ENCODE data around the gene FOXO3.

Gene FOXO3

GRCh38 chr6:108560463-108561308 is at the start of gene FOXO3:
FOXO3 (plus strand) TSS chr6:108560917; CDS start chr6:108561209, 292 bp downstream.
- no peak for DNase-seq (ENCODE audit: low read depth)
- TF ChIP-seq, protein P1, sequence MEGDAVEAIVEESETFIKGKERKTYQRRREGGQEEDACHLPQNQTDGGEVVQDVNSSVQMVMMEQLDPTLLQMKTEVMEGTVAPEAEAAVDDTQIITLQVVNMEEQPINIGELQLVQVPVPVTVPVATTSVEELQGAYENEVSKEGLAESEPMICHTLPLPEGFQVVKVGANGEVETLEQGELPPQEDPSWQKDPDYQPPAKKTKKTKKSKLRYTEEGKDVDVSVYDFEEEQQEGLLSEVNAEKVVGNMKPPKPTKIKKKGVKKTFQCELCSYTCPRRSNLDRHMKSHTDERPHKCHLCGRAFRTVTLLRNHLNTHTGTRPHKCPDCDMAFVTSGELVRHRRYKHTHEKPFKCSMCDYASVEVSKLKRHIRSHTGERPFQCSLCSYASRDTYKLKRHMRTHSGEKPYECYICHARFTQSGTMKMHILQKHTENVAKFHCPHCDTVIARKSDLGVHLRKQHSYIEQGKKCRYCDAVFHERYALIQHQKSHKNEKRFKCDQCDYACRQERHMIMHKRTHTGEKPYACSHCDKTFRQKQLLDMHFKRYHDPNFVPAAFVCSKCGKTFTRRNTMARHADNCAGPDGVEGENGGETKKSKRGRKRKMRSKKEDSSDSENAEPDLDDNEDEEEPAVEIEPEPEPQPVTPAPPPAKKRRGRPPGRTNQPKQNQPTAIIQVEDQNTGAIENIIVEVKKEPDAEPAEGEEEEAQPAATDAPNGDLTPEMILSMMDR (IDR thresholded peaks at IDR 0.05; ENCODE audit: control insufficient read depth, insufficient read depth, low read depth, low read length, missing control alignments), result no peak
- H3K4me3 ChIP-seq (ENCODE audit: control insufficient read depth, low read depth, low read length), result peak within 1 kb of the TSS; percentile 97

- DNase-seq (ENCODE audit: low read depth), result no peak
- H3K4me3 ChIP-seq (ENCODE audit: control insufficient read depth, low read depth, low read length), result no peak overlapping the region
- TF ChIP-seq, protein P1 (IDR thresholded peaks at IDR 0.05; ENCODE audit: control insufficient read depth, insufficient read depth, low read depth, low read length, missing control alignments), result peak; percentile 56
Measured at GRCh38 chr6:108518714-108519576, 41.8 kb upstream of the FOXO3 start.

DNA sequence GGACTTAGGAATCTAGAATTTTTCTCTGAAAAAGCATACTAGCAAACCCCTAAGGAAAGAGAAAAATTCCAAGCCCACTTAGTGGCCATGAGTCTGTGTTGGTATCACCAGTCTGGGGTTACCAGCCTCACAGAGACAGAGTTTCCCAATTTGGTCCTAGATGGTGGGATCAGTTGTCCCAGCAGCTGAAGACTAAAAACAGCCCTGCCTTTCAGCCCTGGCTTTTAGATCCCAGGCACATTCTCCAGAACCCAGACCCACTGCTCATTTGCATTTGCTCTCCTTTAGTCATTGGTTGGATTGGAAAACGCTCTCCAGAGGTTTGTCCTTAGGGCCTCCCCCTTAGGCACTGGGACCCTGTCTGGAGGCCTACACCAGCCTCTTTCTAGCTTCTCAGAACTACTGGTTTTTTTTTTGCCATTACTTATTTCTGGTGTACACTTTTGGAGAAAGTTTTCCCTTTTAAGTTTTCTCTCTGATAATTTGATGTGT is 39.1 kb upstream of the FOXO3 start:
- H3K4me3 ChIP-seq (ENCODE audit: control insufficient read depth, low read depth, low read length), result no peak overlapping the region
- TF ChIP-seq, protein P1 (IDR thresholded peaks at IDR 0.05; ENCODE audit: control insufficient read depth, insufficient read depth, low read depth, low read length, missing control alignments), result no peak
- DNase-seq (ENCODE audit: low read depth), result no peak

DNA sequence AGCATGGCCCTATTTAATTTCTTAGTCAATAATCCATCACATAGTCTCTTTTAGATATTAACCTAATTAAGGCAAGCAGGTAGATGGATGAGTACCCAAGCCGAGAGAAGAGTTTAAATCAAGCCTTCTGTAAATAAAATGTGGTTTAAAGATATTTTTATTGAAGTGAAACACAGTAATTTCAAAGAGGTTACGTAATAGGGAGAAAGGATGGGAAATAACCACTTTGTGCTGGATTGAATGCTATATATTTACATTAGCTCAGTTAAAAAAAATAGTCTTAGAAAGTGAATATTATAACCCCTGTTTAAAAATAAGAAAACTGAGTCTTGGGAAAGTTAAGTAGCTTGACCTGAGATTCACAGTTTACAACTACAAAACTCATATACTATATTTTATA is 37.0 kb upstream of the FOXO3 start:
- no peak for DNase-seq (ENCODE audit: low read depth)
- no peak overlapping the region for H3K4me3 ChIP-seq (ENCODE audit: control insufficient read depth, low read depth, low read length)
- TF ChIP-seq, protein P1 (IDR thresholded peaks at IDR 0.05; ENCODE audit: control insufficient read depth, insufficient read depth, low read depth, low read length, missing control alignments), result no peak

DNA sequence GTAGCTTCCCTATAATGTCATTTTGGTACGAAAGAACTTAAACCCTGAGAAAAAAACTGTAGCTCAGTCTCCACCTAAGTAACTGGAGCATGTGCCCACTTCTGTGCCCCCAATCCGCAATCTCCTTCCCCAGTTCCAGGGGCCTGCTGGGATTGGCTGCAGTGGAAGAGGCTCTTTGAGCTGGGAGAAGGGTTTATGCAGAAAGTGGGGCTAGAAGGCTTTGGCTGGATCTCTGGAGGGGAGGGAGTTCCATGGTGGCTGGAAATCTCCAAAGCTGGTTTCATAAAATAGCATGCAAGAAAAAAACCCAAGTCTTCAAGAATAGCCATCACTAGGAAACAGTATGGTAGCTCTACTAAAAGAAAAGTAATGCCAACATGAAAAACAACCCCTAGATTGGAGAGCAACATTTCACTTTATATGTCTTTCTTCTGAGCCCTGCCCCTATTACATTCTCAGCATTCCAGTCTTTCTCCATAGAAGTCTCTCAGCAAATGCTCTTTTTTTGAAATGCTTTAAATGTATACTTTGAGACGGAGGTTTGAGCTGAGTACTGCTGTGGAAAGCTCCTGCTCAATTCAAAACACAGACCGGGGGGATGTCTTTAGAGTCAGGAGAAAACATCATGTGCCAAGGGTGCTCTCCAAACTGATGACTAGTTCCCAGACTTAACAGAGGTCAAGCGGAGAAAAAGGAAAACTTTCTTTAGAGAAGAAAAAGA is 36.0 kb upstream of the FOXO3 start:
- TF ChIP-seq, protein P1 (IDR thresholded peaks at IDR 0.05; ENCODE audit: control insufficient read depth, insufficient read depth, low read depth, low read length, missing control alignments), result no peak
- H3K4me3 ChIP-seq (ENCODE audit: control insufficient read depth, low read depth, low read length), result no peak overlapping the region
- DNase-seq (ENCODE audit: low read depth), result no peak

GRCh38 chr6:108526739-108527174 is 34.0 kb upstream of the FOXO3 start:
- DNase-seq (ENCODE audit: low read depth), result peak; percentile 17
- TF ChIP-seq, protein P1 (IDR thresholded peaks at IDR 0.05; ENCODE audit: control insufficient read depth, insufficient read depth, low read depth, low read length, missing control alignments), result peak; percentile 79
- H3K4me3 ChIP-seq (ENCODE audit: control insufficient read depth, low read depth, low read length), result no peak overlapping the region

All from AG09309 (cell line).